Superior temporal gyrus (tissue), 1 donor: ENCODE measurements around the gene PRSS58.

Source experiments
- DNase-seq: peaks from one replicate; pipeline ENCODE4 v3.0.0-alpha.2; 2016; ENCODE audit errors: extremely low spot score

The PRSS58 gene

GRCh38 chr7:142257958-142258357, at the start of gene PRSS58:
Gene PRSS58, minus strand, starts transcription at chr7:142258058. Its CDS starts 351 bp downstream, at chr7:142257707.
- DNase-seq: no peak

GRCh38 chr7:142307246-142307900, 49.5 kb upstream of the PRSS58 start:
- no peak for DNase-seq

GRCh38 chr7:142303650-142304049, 45.8 kb upstream of the PRSS58 start:
- DNase-seq: peak; percentile 66

GRCh38 chr7:142301923-142302550, 44.2 kb upstream of the PRSS58 start:
- DNase-seq: no peak

GRCh38 chr7:142301299-142301698, 43.4 kb upstream of the PRSS58 start:
- no peak for DNase-seq

GRCh38 chr7:142300689-142301088, 42.8 kb upstream of the PRSS58 start:
- DNase-seq: no peak

GRCh38 chr7:142299237-142299781, 41.5 kb upstream of the PRSS58 start:
- no peak for DNase-seq

- DNase-seq: no peak
Measured at GRCh38 chr7:142298627-142299026, 40.8 kb upstream of the PRSS58 start.

- DNase-seq: no peak
Measured at GRCh38 chr7:142298009-142298408, 40.2 kb upstream of the PRSS58 start.

- no peak for DNase-seq
Measured at GRCh38 chr7:142280263-142280662, 22.4 kb upstream of the PRSS58 start.

GRCh38 chr7:142279601-142280000, 21.7 kb upstream of the PRSS58 start:
- DNase-seq: no peak

- DNase-seq: no peak
Measured at GRCh38 chr7:142275028-142275427, 17.2 kb upstream of the PRSS58 start.

GRCh38 chr7:142272841-142273240, 15.0 kb upstream of the PRSS58 start:
- no peak for DNase-seq

- DNase-seq: no peak
Measured at GRCh38 chr7:142263598-142264380, 5.9 kb upstream of the PRSS58 start.

- no peak for DNase-seq
Measured at GRCh38 chr7:142250705-142251104, 7.2 kb downstream of the PRSS58 start.

GRCh38 chr7:142249918-142250317, 7.9 kb downstream of the PRSS58 start:
- DNase-seq: no peak

- no peak for DNase-seq
Measured at GRCh38 chr7:142248166-142249160, 9.4 kb downstream of the PRSS58 start.

GRCh38 chr7:142243823-142244222, 14.0 kb downstream of the PRSS58 start:
- no peak for DNase-seq

- no peak for DNase-seq
Measured at GRCh38 chr7:142240546-142240945, 17.3 kb downstream of the PRSS58 start.

- no peak for DNase-seq
Measured at GRCh38 chr7:142231716-142232115, 26.1 kb downstream of the PRSS58 start.

- no peak for DNase-seq
Measured at GRCh38 chr7:142228537-142229104, 29.2 kb downstream of the PRSS58 start.
